HG02840 (cell line): ENCODE results near the gene PFDN1.

Experiments
- ATAC-seq: cut with Tn5 transposase; IDR thresholded peaks from one replicate; pipeline ENCODE4 v1.9.1; 2021; ENCODE audit warnings: mild to moderate bottlenecking, moderate library complexity, moderate number of reproducible peaks; ENCODE audit not compliant: unreplicated experiment, low FRiP score

Gene PFDN1

GRCh38 chr5:140329739-140330481, 27.0 kb upstream of the PFDN1 start:
- no peak for ATAC-seq

- ATAC-seq: no peak
Measured at GRCh38 chr5:140328036-140328764, 25.3 kb upstream of the PFDN1 start.

- no peak for ATAC-seq
Measured at GRCh38 chr5:140327589-140327988, 24.7 kb upstream of the PFDN1 start.

- ATAC-seq: no peak
Measured at GRCh38 chr5:140325486-140325885, 22.6 kb upstream of the PFDN1 start.

- ATAC-seq: no peak
Measured at GRCh38 chr5:140324617-140325241, 21.8 kb upstream of the PFDN1 start.

DNA sequence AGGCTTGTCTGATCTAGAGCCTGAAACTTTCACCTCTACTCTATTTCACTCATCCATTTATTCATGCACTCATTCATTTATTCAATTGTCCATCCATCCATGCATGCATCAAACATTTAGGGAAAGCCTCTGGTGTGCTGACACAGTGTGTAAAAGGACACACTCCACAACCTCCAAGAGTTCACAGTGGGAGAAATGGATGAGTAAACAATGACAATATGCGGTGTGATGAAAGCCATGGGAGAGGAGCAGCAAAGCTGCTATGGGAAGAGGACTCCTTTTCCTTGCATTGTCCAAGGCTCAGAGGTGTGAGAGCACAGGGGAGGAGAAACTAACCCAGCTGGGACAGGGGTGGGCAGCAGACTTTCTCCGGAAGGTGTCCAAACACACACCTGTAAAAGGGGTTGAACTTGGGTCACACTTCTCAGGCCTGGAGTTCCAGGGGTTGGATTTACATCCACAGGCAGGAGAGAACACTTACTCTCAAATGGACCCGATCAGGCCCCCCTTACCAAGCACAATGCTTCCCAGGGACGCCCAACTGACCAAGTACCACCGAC, 21.2 kb upstream of the PFDN1 start:
- no peak for ATAC-seq

DNA sequence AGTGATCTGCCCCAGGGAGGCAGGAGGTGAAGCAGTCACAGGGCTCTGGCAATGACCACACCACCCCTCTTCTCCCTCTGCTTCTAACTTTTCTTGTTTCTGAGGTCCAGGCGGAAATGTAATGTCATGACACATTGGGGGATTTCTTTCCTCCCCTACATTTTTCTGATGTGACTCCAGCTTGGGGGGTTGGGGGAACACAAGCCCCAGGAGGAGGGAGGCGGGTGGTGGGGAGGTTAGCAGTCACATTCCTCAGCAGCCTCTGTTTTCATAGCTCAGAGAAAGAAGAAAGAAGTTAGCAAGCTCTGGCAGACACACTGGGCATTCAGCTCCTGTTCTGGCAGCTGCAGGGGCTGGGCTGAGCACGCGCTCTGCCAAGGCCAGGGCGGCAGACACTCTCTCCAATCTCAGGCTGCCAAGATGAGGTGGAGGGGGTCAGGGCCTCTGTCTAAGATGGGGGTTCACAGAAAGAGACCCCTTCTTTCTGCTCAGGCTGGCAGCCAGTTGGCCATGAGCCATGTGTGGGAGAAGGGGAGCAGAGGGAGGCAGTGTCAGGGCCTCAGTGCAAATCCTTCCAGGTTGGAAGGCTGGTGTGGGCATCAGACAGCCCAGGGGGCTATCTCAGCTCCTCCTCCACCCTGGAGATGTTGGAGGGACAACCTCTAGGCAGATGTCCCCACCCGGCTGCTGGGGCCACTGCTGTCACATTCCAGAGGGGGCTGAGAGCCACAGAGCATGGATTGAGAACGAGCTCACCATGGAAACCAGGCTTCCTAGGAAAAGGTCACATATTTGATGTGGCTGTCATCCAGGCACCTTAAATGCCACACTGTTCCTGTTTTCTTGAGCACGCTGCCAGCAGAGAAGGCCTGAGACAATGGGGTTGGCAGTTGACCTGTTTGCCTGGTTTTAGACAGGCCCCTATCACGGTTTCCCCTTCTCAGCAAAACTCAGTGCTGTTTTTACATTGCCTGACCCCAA, 20.1 kb upstream of the PFDN1 start:
- no peak for ATAC-seq

GRCh38 chr5:140321796-140322195, 18.9 kb upstream of the PFDN1 start:
- ATAC-seq: no peak

DNA sequence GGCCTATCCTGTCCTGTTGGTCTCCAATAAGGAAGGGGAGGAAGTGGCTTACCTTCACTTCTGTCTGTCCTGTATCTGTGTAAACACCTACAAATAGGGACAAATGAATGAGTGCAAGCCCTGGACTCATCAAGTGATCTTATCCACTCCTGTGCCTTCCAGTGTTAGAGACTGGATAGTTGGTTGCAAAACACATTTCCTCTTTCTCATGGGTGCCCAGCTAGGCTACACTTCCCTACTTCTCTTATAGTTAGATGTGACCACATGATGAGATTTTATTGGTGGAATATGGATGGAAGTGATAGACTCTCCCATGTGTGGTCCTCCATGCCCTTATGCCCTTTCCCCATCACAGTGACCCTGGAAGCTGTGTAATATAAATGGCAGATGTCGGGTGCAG, 16.9 kb upstream of the PFDN1 start:
- ATAC-seq: no peak

GRCh38 chr5:140318792-140319191, 15.9 kb upstream of the PFDN1 start:
- ATAC-seq: no peak

- ATAC-seq: no peak
Measured at GRCh38 chr5:140317859-140318258, 15.0 kb upstream of the PFDN1 start.

DNA sequence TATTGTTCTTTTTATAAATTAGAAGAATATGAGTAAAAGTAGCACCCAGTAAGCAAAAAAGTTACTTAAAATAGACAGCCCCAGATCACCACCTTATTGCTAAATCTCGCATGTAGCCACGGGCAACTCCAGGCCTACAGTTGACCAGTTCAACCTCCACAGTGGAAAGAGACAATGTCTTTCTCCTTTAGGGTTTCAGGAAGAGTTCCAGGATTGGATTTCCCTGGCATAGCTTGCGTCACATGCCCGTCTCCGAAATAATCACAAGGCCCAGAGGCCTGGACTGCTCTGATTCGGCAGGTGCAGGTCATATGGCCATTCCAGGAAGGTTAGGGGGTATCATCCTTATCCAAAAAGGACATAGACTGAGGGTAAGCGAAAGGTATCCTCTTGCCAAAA, 9.9 kb upstream of the PFDN1 start:
- no peak for ATAC-seq

- ATAC-seq: no peak
Measured at GRCh38 chr5:140312067-140312790, 9.3 kb upstream of the PFDN1 start.

- ATAC-seq: no peak
Measured at GRCh38 chr5:140311011-140311467, 8.1 kb upstream of the PFDN1 start.

DNA sequence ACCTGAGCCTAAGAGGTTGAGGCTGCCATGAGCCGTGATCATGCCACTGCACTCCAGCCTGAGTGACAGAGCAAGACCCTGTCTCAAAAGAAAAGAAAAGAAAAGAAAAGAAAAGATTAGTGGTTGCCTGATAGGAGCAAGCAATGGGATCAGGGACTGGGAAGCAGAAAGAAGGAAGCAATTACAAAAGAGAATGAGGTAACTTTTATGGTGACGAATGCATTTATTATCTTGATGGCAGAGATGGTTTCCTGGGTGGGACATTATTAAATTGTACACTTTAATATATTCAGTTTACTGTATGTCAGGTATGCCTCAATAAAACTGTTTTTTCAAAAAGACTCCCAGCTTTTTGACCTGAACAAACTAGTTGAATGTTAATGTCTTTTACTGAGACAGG, 7.5 kb upstream of the PFDN1 start:
- no peak for ATAC-seq

DNA sequence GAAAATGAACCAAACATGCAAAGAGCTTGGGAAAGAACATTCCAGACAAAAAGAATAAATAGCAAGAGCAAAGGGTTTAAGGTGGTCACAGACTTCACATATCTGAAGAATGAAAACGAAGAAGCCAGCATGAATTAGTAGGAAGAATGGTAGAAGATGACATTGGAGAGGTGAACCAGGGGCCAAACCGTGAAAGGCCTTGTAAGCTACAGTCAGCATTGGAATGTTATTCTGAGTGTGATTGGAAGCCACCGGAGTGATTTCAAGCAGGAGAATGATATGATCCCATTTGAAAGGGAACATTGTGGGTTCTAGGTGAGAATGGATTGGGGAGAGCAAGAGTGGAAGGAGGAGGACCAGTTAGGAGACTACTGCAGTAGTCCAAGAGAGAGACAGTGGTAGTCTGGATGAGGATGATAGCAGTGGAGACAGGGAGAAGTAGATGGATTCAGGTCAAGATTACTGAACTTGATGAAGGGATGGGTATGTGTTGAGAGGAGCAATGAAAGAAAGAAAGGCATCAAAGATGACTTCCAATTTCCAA, 6.9 kb upstream of the PFDN1 start:
- no peak for ATAC-seq

GRCh38 chr5:140305471-140305870, 2.6 kb upstream of the PFDN1 start:
- ATAC-seq: no peak

GRCh38 chr5:140303966-140304365, 1.1 kb upstream of the PFDN1 start:
- no peak for ATAC-seq

- no peak for ATAC-seq
Measured at GRCh38 chr5:140301136-140301535, 1.8 kb downstream of the PFDN1 start.
